Astrocyte of the cerebellum (primary cell): ENCODE results near the gene FAP.

Experiments
- DNase-seq: peaks from one replicate; pipeline ENCODE4 v3.0.0-alpha.2; 2011; ENCODE audit warnings: low read depth
- H3K4me3 ChIP-seq: 2 replicates; pipeline ENCODE4 v1.5.1; 2011; ENCODE audit warnings: mild to moderate bottlenecking, low read depth, low read length, moderate library complexity
- in situ Hi-C: cut with HindIII; loops from 2 replicates; pipeline ENCODE4 v1.10.0; 2017; ENCODE audit warnings: low sequenced_read_pairs
- TF ChIP-seq, protein P1 (sequence below): IDR thresholded peaks from 2 replicates; pipeline ENCODE4 v1.5.1; 2012; ENCODE audit warnings: low read length, low read depth, moderate library complexity, mild to moderate bottlenecking; ENCODE audit errors: missing control alignments

FAP gene

DNA sequence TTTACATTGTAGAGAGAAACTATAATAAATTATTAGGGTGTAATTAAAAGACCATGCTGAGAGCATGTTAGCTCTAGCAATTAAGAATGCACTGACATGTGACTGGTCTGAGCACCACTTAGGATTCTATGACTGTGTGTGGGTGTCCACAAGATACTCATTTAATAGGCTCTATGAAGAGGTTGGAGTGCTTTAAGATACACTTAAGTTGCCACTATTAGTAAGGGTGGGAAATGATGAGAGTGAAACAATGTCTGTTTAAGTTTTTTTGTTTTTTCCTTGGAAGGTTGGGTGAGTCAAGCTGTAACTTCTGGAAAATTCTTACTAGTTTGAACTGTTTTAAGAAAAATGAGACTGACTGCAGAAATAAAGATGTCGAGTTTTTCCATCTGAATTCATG lies 1.8 kb upstream of the FAP start:
- no peak for DNase-seq

DNA sequence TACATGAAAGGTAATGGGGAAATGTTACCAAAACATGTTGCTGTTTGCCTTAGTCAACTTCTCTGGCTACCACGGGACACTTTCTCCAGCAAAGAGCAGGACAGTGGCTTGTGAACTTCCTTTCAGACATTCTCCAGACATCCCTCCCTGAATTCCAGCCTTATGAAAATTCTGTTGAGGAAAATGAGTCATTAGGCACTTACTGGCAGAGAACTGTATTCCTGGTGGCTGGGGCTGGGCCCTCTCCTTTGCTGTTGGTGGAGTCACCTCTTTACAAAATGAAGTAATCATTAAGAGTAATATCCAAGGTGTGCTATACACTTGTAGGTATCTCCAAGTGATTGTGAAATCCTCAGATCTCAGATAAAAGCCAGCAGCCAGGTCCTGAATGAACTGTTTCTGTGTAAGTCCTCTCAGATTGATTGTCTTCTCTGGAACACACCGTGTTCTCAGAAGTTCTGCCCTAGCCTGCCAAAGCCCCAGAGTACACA lies 1.3 kb upstream of the FAP start:
- DNase-seq, result no peak
- H3K4me3 ChIP-seq, result no peak overlapping the region
- TF ChIP-seq, protein P1, sequence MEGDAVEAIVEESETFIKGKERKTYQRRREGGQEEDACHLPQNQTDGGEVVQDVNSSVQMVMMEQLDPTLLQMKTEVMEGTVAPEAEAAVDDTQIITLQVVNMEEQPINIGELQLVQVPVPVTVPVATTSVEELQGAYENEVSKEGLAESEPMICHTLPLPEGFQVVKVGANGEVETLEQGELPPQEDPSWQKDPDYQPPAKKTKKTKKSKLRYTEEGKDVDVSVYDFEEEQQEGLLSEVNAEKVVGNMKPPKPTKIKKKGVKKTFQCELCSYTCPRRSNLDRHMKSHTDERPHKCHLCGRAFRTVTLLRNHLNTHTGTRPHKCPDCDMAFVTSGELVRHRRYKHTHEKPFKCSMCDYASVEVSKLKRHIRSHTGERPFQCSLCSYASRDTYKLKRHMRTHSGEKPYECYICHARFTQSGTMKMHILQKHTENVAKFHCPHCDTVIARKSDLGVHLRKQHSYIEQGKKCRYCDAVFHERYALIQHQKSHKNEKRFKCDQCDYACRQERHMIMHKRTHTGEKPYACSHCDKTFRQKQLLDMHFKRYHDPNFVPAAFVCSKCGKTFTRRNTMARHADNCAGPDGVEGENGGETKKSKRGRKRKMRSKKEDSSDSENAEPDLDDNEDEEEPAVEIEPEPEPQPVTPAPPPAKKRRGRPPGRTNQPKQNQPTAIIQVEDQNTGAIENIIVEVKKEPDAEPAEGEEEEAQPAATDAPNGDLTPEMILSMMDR, result no peak
- in situ Hi-C loops, result no loop called here

More for the DNA sequence above, 1.8 kb upstream of the FAP start:
- no peak overlapping the region for H3K4me3 ChIP-seq
- in situ Hi-C loops, result no loop called here
- TF ChIP-seq, protein P1, result no peak

DNA sequence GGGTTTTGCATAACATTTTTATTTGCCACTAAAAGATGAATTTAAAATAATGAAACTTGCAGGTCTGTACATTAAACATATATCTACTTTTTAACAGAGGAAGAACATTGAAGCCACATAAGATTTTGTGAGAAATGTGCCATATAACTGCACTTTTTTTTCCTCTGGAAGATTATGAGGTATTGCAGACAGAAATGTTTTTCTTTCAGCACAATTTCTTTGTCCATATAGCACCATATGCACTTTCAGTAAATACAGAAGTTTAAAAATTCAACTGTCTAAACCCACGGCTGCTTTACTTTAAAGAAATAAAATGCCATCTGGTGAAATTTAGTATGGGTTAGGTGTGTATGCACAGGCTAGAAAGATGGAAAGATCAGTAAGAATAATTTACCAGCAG lies 470 bp upstream of the FAP start:
- TF ChIP-seq, protein P1, result no peak
- DNase-seq, result no peak
- in situ Hi-C loops, result no loop called here
- peak overlapping the region; percentile 58 for H3K4me3 ChIP-seq

DNA sequence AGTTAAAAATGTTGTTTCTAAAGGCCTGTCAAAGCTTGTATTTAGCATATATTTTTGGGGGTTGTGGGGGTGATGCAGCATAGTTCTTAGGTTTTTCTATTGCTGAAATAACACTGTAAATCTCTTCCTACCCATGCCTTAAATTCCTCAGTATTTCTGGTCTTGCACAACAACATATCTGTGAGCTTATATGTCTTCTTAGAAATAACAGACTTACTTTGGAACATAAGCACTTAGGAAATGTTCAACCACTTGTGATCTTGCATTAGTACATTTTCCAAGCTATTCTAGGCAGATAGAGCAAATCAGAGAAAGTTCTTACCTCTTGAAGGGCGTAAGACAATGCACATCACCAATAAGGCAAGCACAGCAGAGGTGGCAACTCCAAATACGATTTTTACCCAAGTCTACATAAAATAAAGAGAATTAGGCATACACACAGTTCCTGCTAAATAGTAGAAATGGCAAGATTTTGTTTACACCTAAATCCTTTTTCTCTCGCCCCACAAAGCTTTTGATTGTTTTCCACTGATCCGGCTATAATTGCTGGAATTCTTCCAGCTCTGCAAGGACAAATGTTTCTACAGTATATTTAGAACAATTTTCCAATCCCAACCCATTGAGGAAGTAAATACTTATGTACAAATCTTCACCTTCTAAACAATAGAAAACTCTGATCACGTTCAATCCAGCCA lies 512 bp downstream of the FAP start:
- DNase-seq, result no peak
- TF ChIP-seq, protein P1, result no peak
- H3K4me3 ChIP-seq, result peak overlapping the region; percentile 58
- in situ Hi-C loops, result no loop called here

GRCh38 chr2:162241571-162241970 lies 1.7 kb downstream of the FAP start:
- DNase-seq, result no peak
- in situ Hi-C loops, result no loop called here
- TF ChIP-seq, protein P1, result no peak
- peak overlapping the region; percentile 58 for H3K4me3 ChIP-seq

DNA sequence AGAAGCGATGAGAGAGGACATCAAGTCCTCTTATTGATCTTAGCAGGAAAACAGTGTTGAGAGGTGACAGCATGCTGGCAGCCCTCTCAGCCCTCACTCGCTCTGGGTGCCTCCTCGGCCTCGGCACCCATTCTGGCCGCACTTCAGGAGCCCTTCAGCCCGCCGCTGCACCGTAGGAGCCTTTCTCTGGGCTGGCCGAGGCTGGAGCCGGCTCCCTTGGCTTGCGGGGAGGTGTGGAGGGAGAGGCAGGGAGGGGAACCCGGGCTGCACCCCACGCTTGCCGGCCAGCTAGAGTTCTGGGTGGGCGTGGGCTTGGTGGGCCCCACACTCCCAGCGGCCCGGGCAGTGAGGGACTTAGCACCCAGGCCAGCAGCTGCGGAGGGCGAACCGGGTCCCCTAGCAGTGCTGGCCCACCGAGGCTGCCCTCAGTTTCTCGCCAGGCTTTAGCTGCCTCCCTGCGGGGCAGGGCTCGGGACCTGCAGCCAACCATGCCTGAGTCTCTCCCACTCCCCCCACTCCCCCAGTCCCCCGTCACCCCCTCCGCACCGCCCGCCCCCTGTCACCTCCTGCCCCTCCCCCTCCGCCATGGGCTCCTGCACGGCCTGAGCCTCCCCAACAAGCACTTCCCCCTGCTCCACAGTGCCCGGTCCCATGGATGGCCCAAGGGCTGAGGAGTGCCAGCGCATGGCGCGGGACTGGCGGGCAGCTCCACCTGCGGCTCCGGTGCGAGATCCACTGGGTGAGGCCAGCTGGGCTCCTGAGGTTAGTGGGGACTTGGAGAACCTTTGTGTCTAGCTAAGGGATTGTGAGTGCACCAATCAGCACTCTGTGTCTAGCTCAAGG lies 8.4 kb downstream of the FAP start:
- H3K4me3 ChIP-seq, result no peak overlapping the region
- DNase-seq, result no peak
- in situ Hi-C loops, result no loop called here
- TF ChIP-seq, protein P1, result no peak
